Prostate gland (tissue), 2 donors: Measurements from ENCODE around the gene INPP5F. TPM values are rescaled to one million over a fixed set of nuclear protein-coding genes. Genes with fewer than 3 reads are reported as not detected.

Experiments used
- DNase-seq: peaks from one replicate; pipeline ENCODE4 v3.0.0-alpha.2; 2019; ENCODE audit warnings: low spot score
- H3K27ac ChIP-seq, 2 donors: fragments of 200-600 bp; sonication (generic); 2 replicates each; pipeline ENCODE4 v1.5.1; 2017 to 2019
- H3K27me3 ChIP-seq: fragments of 200-600 bp; sonication (generic); replicated peaks from 2 replicates; pipeline ENCODE4 v1.5.1; 2019; ENCODE audit not compliant: insufficient read depth
- H3K36me3 ChIP-seq, 2 donors: fragments of 200-600 bp; sonication (generic); 1 replicate in 1 of 2; 2 replicates in 1 of 2; pipeline versions ENCODE4 v1.5.1 to v1.8.1; 2017 to 2019
- H3K4me1 ChIP-seq: fragments of 200-600 bp; sonication (generic); replicated peaks from 2 replicates; pipeline ENCODE4 v1.5.1; 2019
- H3K4me3 ChIP-seq, 2 donors: fragments of 200-600 bp; sonication (generic); 2 replicates each; pipeline ENCODE4 v1.5.1; 2017 to 2019
- H3K9me3 ChIP-seq: fragments of 200-600 bp; sonication (generic); 2 replicates; pipeline ENCODE4 v1.5.1; 2017
- CTCF ChIP-seq, 4 experiments: fragments of 200-600 bp in 2 of 4; fragments of 450-650 bp in 2 of 4; sonication (generic) in 2 of 4; IDR thresholded peaks; 1 replicate in 3 of 4; 2 replicates in 1 of 4; pipeline ENCODE4 v1.5.1; 2016 to 2019; ENCODE audit warnings: antibody characterized with exemption in 4 of 4, mild to moderate bottlenecking in 2 of 4, moderate library complexity in 2 of 4
- POLR2A ChIP-seq: fragments of 450-650 bp; IDR thresholded peaks from one replicate; pipeline ENCODE4 v1.6.1; 2016; ENCODE audit warnings: antibody characterized with exemption, mild to moderate bottlenecking
- POLR2AphosphoS5 ChIP-seq: sonication (generic); formaldehyde crosslinking; IDR thresholded peaks from one replicate; pipeline ENCODE4 v1.6.1; 2017; ENCODE audit warnings: antibody characterized with exemption
- WGBS: methylation state at CpG from one replicate; pipeline ENCODE4 v1.1.5; 2018; 5-methylcytosine and 5-hydroxymethylcytosine counted together
- intact Hi-C: fragments of 100-400 bp; cut with DNase I; formaldehyde crosslinking; loops from one replicate; pipeline ENCODE4 v1.14.2; 2022
- total RNA-seq, 2 donors: library from RNA; depleted of rRNA; stranded (reverse); fragments of >200 nt; gene quantifications; one replicate each; pipeline ENCODE4 v1.1.0, GENCODE V29; 2016

The INPP5F gene
- total RNA-seq, 2 donors from 2014 or later = 8.6 to 15.9 TPM

- H3K4me3 ChIP-seq = no peak overlapping the region
- H3K9me3 ChIP-seq = no peaks in the 10 kb centered on the region
- intact Hi-C loops = no loop called here
- no peak overlapping the region for H3K27ac ChIP-seq
- 90% methylated on average over 7 of the region's 7 CpGs for WGBS
- no peaks in the 10 kb centered on the region for H3K4me1 ChIP-seq
- no peaks in the 10 kb centered on the region for H3K36me3 ChIP-seq
- DNase-seq = no peak
- no peak for TF ChIP-seq CTCF (IDR thresholded peaks at IDR 0.05)
- TF ChIP-seq POLR2AphosphoS5 = no peak
- TF ChIP-seq POLR2A = no peak
- H3K27me3 ChIP-seq = no peaks in the 10 kb centered on the region
Measured at GRCh38 chr10:119694608-119695007, 31.2 kb upstream of the INPP5F start.

- Histone ChIP-seq H3K27ac (no peak overlapping the region), H3K4me1 (no peaks in the 10 kb centered on the region), H3K9me3 (no peaks in the 10 kb centered on the region), H3K27me3 (no peaks in the 10 kb centered on the region), H3K36me3 (no peaks in the 10 kb centered on the region), H3K4me3 (no peak overlapping the region)
- no peak for DNase-seq
- no peak for TF ChIP-seq POLR2AphosphoS5
- no peak for TF ChIP-seq POLR2A
- TF ChIP-seq CTCF (IDR thresholded peaks at IDR 0.05) = no peak
- 94% methylated on average over 4 of the region's 4 CpGs for WGBS
- intact Hi-C loops = no loop called here
Measured at GRCh38 chr10:119700321-119700954, 25.4 kb upstream of the INPP5F start.

- Histone ChIP-seq H3K9me3 (no peaks in the 10 kb centered on the region), H3K36me3 (no peaks in the 10 kb centered on the region), H3K27me3 (no peaks in the 10 kb centered on the region), H3K4me3 (no peak overlapping the region), H3K27ac (no peak overlapping the region), H3K4me1 (no peaks in the 10 kb centered on the region)
- no peak for DNase-seq
- WGBS = 39% methylated on average over 7 of the region's 7 CpGs
- TF ChIP-seq POLR2AphosphoS5 (no peak), CTCF (IDR thresholded peaks at IDR 0.05) (no peak), POLR2A (no peak)
- intact Hi-C loops = no loop called here
Measured at GRCh38 chr10:119701861-119702260, 24.0 kb upstream of the INPP5F start.

- Histone ChIP-seq H3K4me3 (no peak overlapping the region), H3K36me3 (no peaks in the 10 kb centered on the region), H3K4me1 (no peaks in the 10 kb centered on the region), H3K27ac (no peak overlapping the region), H3K27me3 (no peaks in the 10 kb centered on the region), H3K9me3 (no peaks in the 10 kb centered on the region)
- TF ChIP-seq CTCF (IDR thresholded peaks at IDR 0.05) (no peak), POLR2AphosphoS5 (no peak), POLR2A (no peak)
- 91% methylated on average over 2 of the region's 2 CpGs for WGBS
- no peak for DNase-seq
- intact Hi-C loops = no loop called here
Measured at GRCh38 chr10:119702583-119702982, 23.3 kb upstream of the INPP5F start.

GRCh38 chr10:119703903-119704508, 21.8 kb upstream of the INPP5F start:
- WGBS = 90% methylated on average over 9 of the region's 9 CpGs
- no peak overlapping the region for H3K4me3 ChIP-seq
- TF ChIP-seq CTCF (IDR thresholded peaks at IDR 0.05) (no peak), POLR2AphosphoS5 (no peak), POLR2A (no peak)
- DNase-seq = no peak
- H3K27me3 ChIP-seq = no peaks in the 10 kb centered on the region
- no peaks in the 10 kb centered on the region for H3K9me3 ChIP-seq
- intact Hi-C loops = no loop called here
- H3K27ac ChIP-seq = no peak overlapping the region
- no peaks in the 10 kb centered on the region for H3K4me1 ChIP-seq
- H3K36me3 ChIP-seq = no peaks in the 10 kb centered on the region
